Fibroblast of lung (primary cell): ENCODE results near the gene PCP4. TPM values are rescaled to one million over a fixed set of nuclear protein-coding genes. Genes with fewer than 3 reads are reported as not detected.

Source experiments
- DNase-seq, 2 donors: peaks; one replicate each; pipeline versions ENCODE4 v3.0.0 to v3.0.0-alpha.2; 2010; ENCODE audit warnings: low read depth in 2 of 2
- H2AFZ ChIP-seq: 2 replicates; pipeline ENCODE4 v1.5.1; 2012; ENCODE audit warnings: low read length, control low read depth, inconsistent platforms
- H3K27ac ChIP-seq: 2 replicates; pipeline ENCODE4 v1.5.1; 2011; ENCODE audit warnings: low read length, control low read depth; ENCODE audit not compliant: insufficient read depth
- H3K27me3 ChIP-seq: 2 replicates; pipeline ENCODE4 v1.5.1; 2011; ENCODE audit warnings: mild to moderate bottlenecking, low read length; ENCODE audit not compliant: control insufficient read depth, insufficient read depth
- H3K36me3 ChIP-seq: 2 replicates; pipeline ENCODE4 v1.5.1; 2011; ENCODE audit warnings: low read length; ENCODE audit not compliant: control insufficient read depth, insufficient read depth
- H3K4me1 ChIP-seq: 2 replicates; pipeline ENCODE4 v1.5.1; 2011; ENCODE audit warnings: low read length; ENCODE audit not compliant: control insufficient read depth, insufficient read depth; ENCODE audit errors: extremely low read depth
- H3K4me2 ChIP-seq: 2 replicates; pipeline ENCODE4 v1.5.1; 2011; ENCODE audit warnings: low read length, control low read depth; ENCODE audit not compliant: insufficient read depth; ENCODE audit errors: extremely low read depth
- H3K4me3 ChIP-seq, 4 experiments: fragments of 200-600 bp in 1 of 4; sonication (generic) in 1 of 4; replicated peaks in 1 of 4; 2 replicates each; pipeline ENCODE4 v1.5.1; 2011 to 2016; ENCODE audit warnings: low read length in 4 of 4, low read depth in 3 of 4, mild to moderate bottlenecking in 3 of 4, control low read depth in 2 of 4, inconsistent platforms in 1 of 4, mixed read lengths in 1 of 4; ENCODE audit not compliant: insufficient read depth in 1 of 4; ENCODE audit errors: control extremely low read depth in 1 of 4
- H3K79me2 ChIP-seq: 2 replicates; pipeline ENCODE4 v1.5.1; 2012; ENCODE audit warnings: mild to moderate bottlenecking, low read length, inconsistent platforms; ENCODE audit not compliant: control insufficient read depth, insufficient read depth
- H3K9ac ChIP-seq: 2 replicates; pipeline ENCODE4 v1.5.1; 2011; ENCODE audit warnings: mild to moderate bottlenecking, low read length, control low read depth; ENCODE audit not compliant: insufficient read depth
- H3K9me3 ChIP-seq: 2 replicates; pipeline ENCODE4 v1.5.1; 2012; ENCODE audit warnings: low read depth, low read length; ENCODE audit not compliant: control insufficient read depth, insufficient read depth
- H4K20me1 ChIP-seq: 2 replicates; pipeline ENCODE4 v1.5.1; 2011; ENCODE audit warnings: low read length; ENCODE audit not compliant: control insufficient read depth, insufficient read depth; ENCODE audit errors: extremely low read depth
- CTCF ChIP-seq, 2 donors: IDR thresholded peaks in 1 of 2; conservative IDR thresholded peaks in 1 of 2; 1 replicate in 1 of 2; 2 replicates in 1 of 2; pipeline ENCODE4 v1.5.1; 2011 to 2012; ENCODE audit warnings: low read length in 2 of 2, control low read depth in 1 of 2, inconsistent platforms in 1 of 2, low read depth in 1 of 2, mild to moderate bottlenecking in 1 of 2
- EZH2 ChIP-seq: IDR thresholded peaks from 2 replicates; pipeline ENCODE4 v1.5.1; 2012; ENCODE audit warnings: low read length, control low read depth, mild to moderate bottlenecking; ENCODE audit errors: missing control alignments
- polyA plus RNA-seq, 2 donors: library from polyadenylated mRNA; depleted of rRNA in 1 of 2; stranded (reverse) in 1 of 2; unstranded in 1 of 2; fragments of >200 nt; gene quantifications; 2 replicates each; pipeline ENCODE4 v1.2.1, GENCODE V29; 2011 to 2012; ENCODE audit warnings: missing spikeins in 1 of 2
- total RNA-seq: library from RNA; depleted of rRNA; stranded (reverse); fragments of >200 nt; gene quantifications from 2 replicates; pipeline ENCODE4 v1.2.1, GENCODE V29; 2014

The PCP4 gene
- total and polyA plus RNA-seq, 2 donors (not counting 1 experiment from before 2014, with no cell fraction given) = not detected

DNA sequence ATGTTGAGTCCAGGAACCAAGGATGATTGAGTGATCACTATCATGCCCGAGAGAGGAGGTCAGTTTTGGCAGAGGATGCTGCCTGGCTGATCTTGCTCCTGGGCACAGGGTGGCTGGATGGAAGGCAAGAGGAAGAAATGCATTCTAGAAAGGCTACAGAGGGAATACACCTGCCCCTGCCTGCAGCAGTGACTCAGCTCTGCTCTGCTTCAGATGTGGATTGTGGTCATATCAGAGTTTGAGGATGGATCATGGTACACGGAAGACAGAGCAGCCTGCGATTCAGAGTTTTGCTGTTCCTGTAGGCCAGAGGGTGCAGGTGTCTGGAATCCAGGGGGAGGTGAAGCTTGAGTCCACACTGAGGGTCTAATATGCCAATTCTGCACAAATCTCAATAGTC lies 37.2 kb downstream of the PCP4 start:
- H3K9me3 ChIP-seq = no peaks in the 10 kb centered on the region
- no peak overlapping the region for H3K4me2 ChIP-seq
- no peaks in the 10 kb centered on the region for H3K36me3 ChIP-seq
- H3K4me1 ChIP-seq = no peaks in the 10 kb centered on the region
- H3K9ac ChIP-seq = no peak overlapping the region
- H2AFZ ChIP-seq = no peak overlapping the region
- H4K20me1 ChIP-seq = no peaks in the 10 kb centered on the region
- no peak overlapping the region for H3K4me3 ChIP-seq
- no peaks in the 10 kb centered on the region for H3K27me3 ChIP-seq
- no peak for DNase-seq
- TF ChIP-seq CTCF (conservative IDR thresholded peaks at IDR 0.05 in 1 of 2, IDR thresholded peaks at IDR 0.05 in 1 of 2; ENCODE audit: low read depth in 1 of 2, low read length in 2 of 2) = no peak
- TF ChIP-seq EZH2 = no peak
- H3K27ac ChIP-seq = no peak overlapping the region
- no peaks in the 10 kb centered on the region for H3K79me2 ChIP-seq

GRCh38 chr21:39908265-39908923 lies 41.2 kb downstream of the PCP4 start:
- no peak overlapping the region for H2AFZ ChIP-seq
- no peaks in the 10 kb centered on the region for H3K36me3 ChIP-seq
- H3K4me3 ChIP-seq = no peak overlapping the region
- no peak overlapping the region for H3K27ac ChIP-seq
- DNase-seq = no peak
- no peaks in the 10 kb centered on the region for H3K4me1 ChIP-seq
- no peaks in the 10 kb centered on the region for H3K9me3 ChIP-seq
- no peak for TF ChIP-seq CTCF (conservative IDR thresholded peaks at IDR 0.05 in 1 of 2, IDR thresholded peaks at IDR 0.05 in 1 of 2; ENCODE audit: low read depth in 1 of 2, low read length in 2 of 2)
- no peak for TF ChIP-seq EZH2
- no peaks in the 10 kb centered on the region for H4K20me1 ChIP-seq
- H3K4me2 ChIP-seq = no peak overlapping the region
- H3K79me2 ChIP-seq = no peaks in the 10 kb centered on the region
- no peaks in the 10 kb centered on the region for H3K27me3 ChIP-seq
- no peak overlapping the region for H3K9ac ChIP-seq

- H3K4me1 ChIP-seq = no peaks in the 10 kb centered on the region
- H3K4me2 ChIP-seq = no peak overlapping the region
- H3K36me3 ChIP-seq = no peaks in the 10 kb centered on the region
- no peak for DNase-seq
- no peaks in the 10 kb centered on the region for H4K20me1 ChIP-seq
- TF ChIP-seq CTCF (conservative IDR thresholded peaks at IDR 0.05 in 1 of 2, IDR thresholded peaks at IDR 0.05 in 1 of 2; ENCODE audit: low read depth in 1 of 2, low read length in 2 of 2) (no peak), EZH2 (no peak)
- H2AFZ ChIP-seq = no peak overlapping the region
- no peaks in the 10 kb centered on the region for H3K79me2 ChIP-seq
- no peak overlapping the region for H3K4me3 ChIP-seq
- H3K9me3 ChIP-seq = no peaks in the 10 kb centered on the region
- H3K27me3 ChIP-seq = no peaks in the 10 kb centered on the region
- H3K9ac ChIP-seq = no peak overlapping the region
- H3K27ac ChIP-seq = no peak overlapping the region
These were observed 44.3 kb downstream of the PCP4 start for GRCh38 chr21:39911286-39912199.
